PC-3 (cell line): ENCODE measurements around the gene PTPN23.

Experiments
- CTCF ChIP-seq: fragments of 300-600 bp; sonication (generic); conservative IDR thresholded peaks from 2 replicates; pipeline ENCODE4 v1.5.1; 2017; ENCODE audit warnings: antibody characterized with exemption, low read depth, mild to moderate bottlenecking, low read length
- EZH2 ChIP-seq: fragments of 300-600 bp; sonication (generic); IDR thresholded peaks from one replicate; pipeline ENCODE4 v1.6.1; 2017; ENCODE audit warnings: antibody characterized with exemption, mild to moderate bottlenecking, low read length; ENCODE audit not compliant: unreplicated experiment
- EZH2phosphoT487 ChIP-seq: fragments of 300-600 bp; sonication (generic); IDR thresholded peaks from 2 replicates; pipeline ENCODE4 v1.6.1; 2018; ENCODE audit warnings: mild to moderate bottlenecking, antibody characterized with exemption, low read length, borderline replicate concordance

- TF ChIP-seq CTCF (no peak), EZH2phosphoT487 (no peak), EZH2 (no peak)
These were observed 40.0 kb upstream of the PTPN23 start for GRCh38 chr3:47340866-47341265.
